Upper lobe of right lung (tissue), 1 donor: ENCODE data around the gene ZNF26. TPM values are rescaled to one million over a fixed set of nuclear protein-coding genes. Genes with fewer than 3 reads are reported as not detected.

Experiments used
- ATAC-seq: fragments of 200-7000 bp; cut with Tn5 transposase; one replicate; pipeline ENCODE4 v1.9.1; 2020; ENCODE audit warnings: mild to moderate bottlenecking, moderate library complexity
- DNase-seq: peaks from one replicate; pipeline ENCODE4 v3.0.0-alpha.2; 2020
- H3K27ac ChIP-seq: fragments of 200-600 bp; one replicate; pipeline ENCODE4 v1.8.0; 2022
- H3K27me3 ChIP-seq: fragments of 200-600 bp; one replicate; pipeline ENCODE4 v1.8.0; 2022; ENCODE audit warnings: mild to moderate bottlenecking
- H3K36me3 ChIP-seq: fragments of 200-600 bp; one replicate; pipeline ENCODE4 v1.8.0; 2022
- H3K4me1 ChIP-seq: fragments of 200-600 bp; one replicate; pipeline ENCODE4 v1.8.0; 2022
- H3K4me3 ChIP-seq: fragments of 200-600 bp; one replicate; pipeline ENCODE4 v1.8.0; 2022; ENCODE audit warnings: mild to moderate bottlenecking
- H3K9me3 ChIP-seq: fragments of 200-600 bp; one replicate; pipeline ENCODE4 v1.8.0; 2022
- CTCF ChIP-seq: fragments of 200-600 bp; IDR thresholded peaks from one replicate; pipeline ENCODE4 v1.8.0; 2022; ENCODE audit warnings: antibody characterized with exemption
- intact Hi-C: fragments of 100-400 bp; cut with DNase I; formaldehyde crosslinking; loops from one replicate; pipeline ENCODE4 v1.11.0; 2022
- total RNA-seq: library from RNA; stranded (reverse); fragmentation: NEBNext Ultra II Directional; extraction: Animal tissue kit (Norgen Biotek cat#: 25700); gene quantifications from one replicate; pipeline ENCODE4 v1.2.1, GENCODE V29; 2021
- donor health status: DM: no; HTN: yes; CAD: no; lungs with severe emphysema.

The ZNF26 gene
- total RNA-seq, 1 donor from 2014 or later, result 11.4 TPM

- Histone ChIP-seq H3K27me3 (no peaks in the 10 kb centered on the region), H3K4me3 (no peak overlapping the region), H3K36me3 (no peaks in the 10 kb centered on the region), H3K27ac (no peak overlapping the region), H3K4me1 (no peaks in the 10 kb centered on the region), H3K9me3 (peaks cover 94% of the 10 kb centered on the region)
- no peak for ATAC-seq
- intact Hi-C loops, result no loop called here
- no peak for TF ChIP-seq CTCF
- no peak for DNase-seq
These were observed 77.4 kb downstream of the ZNF26 start for GRCh38 chr12:133063556-133063955.

- intact Hi-C loops, result no loop called here
- Histone ChIP-seq H3K4me3 (no peak overlapping the region), H3K36me3 (no peaks in the 10 kb centered on the region), H3K27ac (no peak overlapping the region), H3K27me3 (no peaks in the 10 kb centered on the region), H3K4me1 (no peaks in the 10 kb centered on the region), H3K9me3 (peaks cover 80% of the 10 kb centered on the region)
- no peak for TF ChIP-seq CTCF
- no peak for ATAC-seq
- DNase-seq, result no peak
These were observed 87.7 kb downstream of the ZNF26 start for GRCh38 chr12:133073836-133074235.

Other genes starting within 250 kb of the ZNF26 start
- gene ANKLE2, start 224.5 kb upstream of the ZNF26 start, total RNA-seq, result 60.2 TPM
- gene GOLGA3, start 157.5 kb upstream of the ZNF26 start, total RNA-seq, result 65.3 TPM
- gene CHFR, start 98.8 kb upstream of the ZNF26 start, total RNA-seq, result 50.2 TPM
- 13.4 TPM for gene ZNF605, start 30.1 kb upstream of the ZNF26 start, total RNA-seq
- 24.1 TPM for gene ZNF84, start 51.1 kb downstream of the ZNF26 start, total RNA-seq
- gene ZNF140, start 94.6 kb downstream of the ZNF26 start, total RNA-seq, result 15.7 TPM
- gene ZNF891, start 143.9 kb downstream of the ZNF26 start, total RNA-seq, result 2.4 TPM
- 8.2 TPM for gene ZNF10, start 144.3 kb downstream of the ZNF26 start, total RNA-seq
- 25.4 TPM for gene ZNF268, start 195.1 kb downstream of the ZNF26 start, total RNA-seq
- gene ANHX, start 249.5 kb downstream of the ZNF26 start, total RNA-seq, result not detected